ENCODE data around the gene SLC51B. TPM values are rescaled to one million over a fixed set of nuclear protein-coding genes. Genes with fewer than 3 reads are reported as not detected.

SLC51B gene
- total RNA-seq, 2 donors from 2014 or later: not detected

GRCh38 chr15:65102912-65103311, 57.7 kb downstream of the SLC51B start:
- Mint-ChIP-seq H3K9me3 (no peaks in the 10 kb centered on the region), H3K36me3 (ENCODE audit: low read depth) (peaks cover 28% of the 10 kb centered on the region)
- no peaks in the 10 kb centered on the region for H3K9me3 ChIP-seq (ENCODE audit: control insufficient read depth, low read length)

More at GRCh38 chr15:65102912-65103311, 57.7 kb downstream of the SLC51B start:
- TF ChIP-seq CTCF (conservative IDR thresholded peaks at IDR 0.05): no peak
- Histone ChIP-seq H3K4me1 (ENCODE audit: control insufficient read depth, insufficient read depth, low read length) (no peaks in the 10 kb centered on the region), H3K27me3 (ENCODE audit: control insufficient read depth, insufficient read depth, low read length, poor library complexity, severe bottlenecking) (no peaks in the 10 kb centered on the region), H3K36me3 (ENCODE audit: control insufficient read depth, insufficient read depth, low read length) (peaks cover 40% of the 10 kb centered on the region), H3K9ac (ENCODE audit: extremely low read depth, low read length, poor library complexity, severe bottlenecking) (no peak overlapping the region), H3K4me3 (ENCODE audit: low read length) (no peak overlapping the region), H3K27ac (ENCODE audit: low read depth, low read length) (no peak overlapping the region)
- Mint-ChIP-seq H3K27me3 (ENCODE audit: insufficient read depth) (peaks cover 3% of the 10 kb centered on the region), H3K27ac (no peak overlapping the region), H3K4me1 (peaks cover 4% of the 10 kb centered on the region), H3K4me3 (peak overlapping the region; percentile 50)
- 92 to 100% methylated on average over 3 of the region's 3 CpGs for WGBS, 2 experiments (ENCODE audit: insufficient coverage in 1 of 2, insufficient read length in 1 of 2)
- DNase-seq: peak; percentile 36

Other genes starting within 250 kb of the SLC51B start
- gene PIF1, start 219.7 kb upstream of the SLC51B start, total RNA-seq: 10 to 100 TPM; 60.7 to 64.6 TPM
- gene PLEKHO2, start 203.5 kb upstream of the SLC51B start, total RNA-seq: 10 to 100 TPM; 10.2 to 12.9 TPM
- 10 to 100 TPM; 22.5 to 30.0 TPM for gene ANKDD1A, start 133.5 kb upstream of the SLC51B start, total RNA-seq
- gene SPG21, start 55.5 kb upstream of the SLC51B start, total RNA-seq: 10 to 100 TPM; 77.0 to 96.1 TPM
- gene MTFMT, start 15.7 kb upstream of the SLC51B start, total RNA-seq: 10 to 100 TPM; 17.8 to 23.2 TPM
- gene RASL12, start 22.6 kb downstream of the SLC51B start, total RNA-seq: 10 to 100 TPM; 27.2 TPM
- gene KBTBD13, start 31.4 kb downstream of the SLC51B start, total RNA-seq: not detected
- 1 to 10 TPM; 3.4 to 4.2 TPM for gene UBAP1L, start 69.8 kb downstream of the SLC51B start, total RNA-seq
- 10 to 100 TPM; 25.4 to 33.1 TPM for gene PDCD7, start 88.4 kb downstream of the SLC51B start, total RNA-seq
- 10 to 100 TPM; 60.5 to 62.7 TPM for gene CLPX, start 140.0 kb downstream of the SLC51B start, total RNA-seq
- under 1 TPM in 1 of 2 donors, not detected in 1; 0.07 TPM for gene CILP, start 166.1 kb downstream of the SLC51B start, total RNA-seq
- gene PARP16, start 241.5 kb downstream of the SLC51B start, total RNA-seq: 10 to 100 TPM in 1 of 2 donors, 1 to 10 TPM in 1; 4.3 to 11.6 TPM